ENCODE measurements around the gene UBIAD1. TPM values are rescaled to one million over a fixed set of nuclear protein-coding genes. Genes with fewer than 3 reads are reported as not detected.

The UBIAD1 gene
- total and polyA plus RNA-seq, 2 of the 13 experiments (the other 11 are each of a cell fraction or from before 2014, with no cell fraction given), result 16.9 to 20.4 TPM

DNA sequence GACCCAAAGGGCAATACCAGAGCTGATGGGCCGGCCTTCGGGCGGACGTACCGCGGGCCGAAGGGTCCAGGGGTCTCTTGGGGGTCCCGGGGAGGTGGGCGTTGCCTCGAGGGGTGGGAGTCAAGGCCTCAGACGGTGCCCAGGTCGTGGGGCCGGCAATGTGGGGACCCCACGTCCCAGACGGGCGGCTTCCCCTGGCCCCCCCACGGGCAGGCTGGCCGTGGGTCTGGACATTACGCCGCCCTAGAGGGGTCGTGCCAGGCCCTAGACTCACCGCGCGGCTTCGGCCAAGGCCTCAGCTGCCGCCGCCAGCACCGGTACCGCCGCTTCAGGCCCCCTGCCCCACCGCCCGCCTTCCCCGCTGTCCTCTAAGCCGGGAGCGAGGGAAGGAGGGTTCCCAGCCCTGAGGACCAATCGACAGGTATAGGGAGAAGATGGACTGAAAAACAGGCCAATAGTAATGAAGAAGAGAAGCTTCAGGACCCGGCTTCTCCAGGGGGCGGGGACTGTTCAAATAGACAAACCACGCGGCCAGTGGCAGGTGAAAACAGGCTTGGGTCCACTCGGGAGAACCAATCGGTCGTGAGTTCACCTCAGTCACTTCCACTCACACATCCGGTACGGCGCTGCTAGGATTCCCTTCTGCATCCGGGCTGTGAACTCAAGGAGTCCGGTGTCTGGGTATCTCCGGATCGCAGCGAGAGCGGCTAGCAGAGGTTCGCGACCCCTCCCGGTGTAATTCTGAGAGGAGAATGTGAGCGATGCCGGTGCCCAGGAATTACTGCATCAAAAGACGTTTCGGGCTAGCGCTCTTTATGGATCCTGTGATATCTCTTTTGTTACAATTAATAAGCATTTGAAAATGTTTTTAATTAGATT, 10.6 kb upstream of the UBIAD1 start, which contains the start of gene MTOR (continued):
- no peak for TF ChIP-seq ZNF318 (CRISPR knock-in tag; IDR thresholded peaks at IDR 0.05)
- TF ChIP-seq BCL6 (CRISPR knock-in tag; IDR thresholded peaks at IDR 0.05), result no peak
- no peak for TF ChIP-seq NFATC3 (CRISPR knock-in tag; IDR thresholded peaks at IDR 0.05)
- peak; percentile 63; the same call in 1 of the 2 replicates for TF ChIP-seq YEATS4 (CRISPR knock-in tag; IDR thresholded peaks at IDR 0.05; ENCODE audit: borderline replicate concordance)
- TF ChIP-seq KMT2A (CRISPR knock-in tag; IDR thresholded peaks at IDR 0.05), result peak; percentile 97
- TF ChIP-seq NR0B2 (CRISPR knock-in tag; IDR thresholded peaks at IDR 0.05), result no peak
- no peak for TF ChIP-seq ZNF468 (CRISPR knock-in tag; IDR thresholded peaks at IDR 0.05)
- no peak for TF ChIP-seq EED (CRISPR knock-in tag; IDR thresholded peaks at IDR 0.05)
- no peak for TF ChIP-seq HMGA1 (CRISPR knock-in tag; conservative IDR thresholded peaks at IDR 0.05)
- TF ChIP-seq ATF6 (CRISPR knock-in tag; conservative IDR thresholded peaks at IDR 0.05), result no peak
- TF ChIP-seq HOXA3 (CRISPR knock-in tag; IDR thresholded peaks at IDR 0.05), result peak; percentile 85
- TF ChIP-seq ESRRA (CRISPR knock-in tag; IDR thresholded peaks at IDR 0.05; ENCODE audit: low read depth), result peak; percentile 50; the same call in 1 of the 2 replicates
- TF ChIP-seq NFYC (CRISPR knock-in tag; IDR thresholded peaks at IDR 0.05), result peak; percentile 98
- TF ChIP-seq ZNF670 (CRISPR knock-in tag; IDR thresholded peaks at IDR 0.05; ENCODE audit: borderline replicate concordance), result no peak
- TF ChIP-seq, protein P1, sequence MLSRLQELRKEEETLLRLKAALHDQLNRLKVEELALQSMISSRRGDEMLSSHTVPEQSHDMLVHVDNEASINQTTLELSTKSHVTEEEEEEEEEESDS (CRISPR knock-in tag; IDR thresholded peaks at IDR 0.05; ENCODE audit: borderline replicate concordance), result no peak
- TF ChIP-seq, protein P2, sequence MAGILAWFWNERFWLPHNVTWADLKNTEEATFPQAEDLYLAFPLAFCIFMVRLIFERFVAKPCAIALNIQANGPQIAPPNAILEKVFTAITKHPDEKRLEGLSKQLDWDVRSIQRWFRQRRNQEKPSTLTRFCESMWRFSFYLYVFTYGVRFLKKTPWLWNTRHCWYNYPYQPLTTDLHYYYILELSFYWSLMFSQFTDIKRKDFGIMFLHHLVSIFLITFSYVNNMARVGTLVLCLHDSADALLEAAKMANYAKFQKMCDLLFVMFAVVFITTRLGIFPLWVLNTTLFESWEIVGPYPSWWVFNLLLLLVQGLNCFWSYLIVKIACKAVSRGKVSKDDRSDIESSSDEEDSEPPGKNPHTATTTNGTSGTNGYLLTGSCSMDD (CRISPR knock-in tag; IDR thresholded peaks at IDR 0.05), result no peak
- no peak for TF ChIP-seq ATF3 (CRISPR knock-in tag; IDR thresholded peaks at IDR 0.05)

All from HepG2 (cell line).